Tibial artery (tissue), 4 donors: ENCODE measurements around the gene GALNT10.
A peak's percentile ranks its signal among the peaks of the same experiment; 100 is the strongest.

ENCODE experiments used
- DNase-seq, 2 donors: peaks; one replicate each; pipeline ENCODE4 v3.0.0-alpha.2; 2019
- H3K27ac ChIP-seq, 2 donors: fragments of 200-600 bp; sonication (generic) in 1 of 2; 1 replicate in 1 of 2; 2 replicates in 1 of 2; pipeline ENCODE4 v1.5.1; 2018 to 2019; ENCODE audit warnings: mild to moderate bottlenecking in 1 of 2
- H3K27me3 ChIP-seq, 2 donors: fragments of 200-600 bp; sonication (generic) in 1 of 2; one replicate each; pipeline versions ENCODE4 v1.5.1 to v1.6.0; 2016 to 2019
- H3K36me3 ChIP-seq, 3 donors: fragments of 200-600 bp; sonication (generic) in 2 of 3; one replicate each; pipeline ENCODE4 v1.5.1; 2016 to 2019; ENCODE audit warnings: mild to moderate bottlenecking in 2 of 3
- H3K4me1 ChIP-seq, 4 donors: fragments of 200-600 bp; sonication (generic) in 2 of 4; 1 replicate in 3 of 4; 2 replicates in 1 of 4; pipeline ENCODE4 v1.5.1; 2016 to 2019
- H3K4me3 ChIP-seq, 2 donors: fragments of 200-600 bp; sonication (generic) in 1 of 2; 1 replicate in 1 of 2; 2 replicates in 1 of 2; pipeline ENCODE4 v1.5.1; 2018 to 2019; ENCODE audit warnings: mild to moderate bottlenecking in 2 of 2
- H3K9me3 ChIP-seq, 3 donors: fragments of 200-600 bp; sonication (generic) in 1 of 3; one replicate each; pipeline ENCODE4 v1.5.1; 2016 to 2019
- CTCF ChIP-seq, 2 experiments: fragments of 200-600 bp in 1 of 2; fragments of 450-650 bp in 1 of 2; IDR thresholded peaks; one replicate each; pipeline ENCODE4 v1.5.1; 2017 to 2019; ENCODE audit warnings: antibody characterized with exemption in 2 of 2, mild to moderate bottlenecking in 1 of 2, moderate library complexity in 1 of 2
- intact Hi-C: fragments of 100-400 bp; cut with DNase I; formaldehyde crosslinking; loops from one replicate; pipeline ENCODE4 v1.15.0; 2023; ENCODE audit warnings: low total_unique reads

Gene GALNT10

GRCh38 chr5:154395407-154396106 is 205.0 kb downstream of the GALNT10 start:
- peaks cover 0 to 17% (median 13%) of the 10 kb centered on the region in 3 donors for H3K36me3 ChIP-seq
- intact Hi-C loops: no loop called here
- no peak overlapping the region for H3K27ac ChIP-seq
- no peaks in the 10 kb centered on the region for H3K4me1 ChIP-seq
- TF ChIP-seq CTCF (IDR thresholded peaks at IDR 0.05): no peak
- H3K27me3 ChIP-seq: no peaks in the 10 kb centered on the region
- peak in 1 of 2 donors; percentile 40 for DNase-seq
- H3K9me3 ChIP-seq: no peaks in the 10 kb centered on the region
- no peak overlapping the region for H3K4me3 ChIP-seq

- Histone ChIP-seq H3K4me3 (no peak overlapping the region), H3K9me3 (no peaks in the 10 kb centered on the region), H3K36me3 (peaks cover 0 to 13% (median 9%) of the 10 kb centered on the region in 3 donors), H3K27ac (no peak overlapping the region), H3K27me3 (no peaks in the 10 kb centered on the region), H3K4me1 (no peaks in the 10 kb centered on the region)
- TF ChIP-seq CTCF (IDR thresholded peaks at IDR 0.05): no peak
- intact Hi-C loops: no loop called here
- DNase-seq: no peak
These were observed 205.6 kb downstream of the GALNT10 start for GRCh38 chr5:154396128-154396527.

- peak in 1 of 2 donors; percentile 50 for DNase-seq
- H3K4me1 ChIP-seq: no peaks in the 10 kb centered on the region
- no peaks in the 10 kb centered on the region for H3K27me3 ChIP-seq
- TF ChIP-seq CTCF (IDR thresholded peaks at IDR 0.05): no peak
- intact Hi-C loops: no loop called here
- H3K4me3 ChIP-seq: no peak overlapping the region
- H3K9me3 ChIP-seq: no peaks in the 10 kb centered on the region
- peaks cover 0 to 6% (median 0%) of the 10 kb centered on the region in 3 donors for H3K36me3 ChIP-seq
- no peak overlapping the region for H3K27ac ChIP-seq
These were observed 207.3 kb downstream of the GALNT10 start for GRCh38 chr5:154397652-154398406.

- H3K4me3 ChIP-seq: no peak overlapping the region
- H3K4me1 ChIP-seq: peaks cover 0 to 11% (median 4%) of the 10 kb centered on the region in 4 donors
- H3K27ac ChIP-seq: no peak overlapping the region
- DNase-seq: peak in 1 of 2 donors; percentile 45
- no peaks in the 10 kb centered on the region for H3K9me3 ChIP-seq
- TF ChIP-seq CTCF (IDR thresholded peaks at IDR 0.05): no peak
- intact Hi-C loops: loop anchor here (10.0 kb wide), 1 partner anchor 216 kb away; no protein-coding TSS in a partner anchor
- H3K27me3 ChIP-seq: no peaks in the 10 kb centered on the region
- H3K36me3 ChIP-seq: no peaks in the 10 kb centered on the region
These were observed 210.1 kb downstream of the GALNT10 start for GRCh38 chr5:154400678-154401077.

GRCh38 chr5:154401355-154401754 is 210.8 kb downstream of the GALNT10 start:
- Histone ChIP-seq H3K36me3 (no peaks in the 10 kb centered on the region), H3K27ac (no peak overlapping the region), H3K27me3 (no peaks in the 10 kb centered on the region), H3K9me3 (no peaks in the 10 kb centered on the region), H3K4me1 (peaks cover 0 to 11% (median 4%) of the 10 kb centered on the region in 4 donors), H3K4me3 (no peak overlapping the region)
- intact Hi-C loops: loop anchor here (10.0 kb wide), 1 partner anchor 217 kb away; no protein-coding TSS in a partner anchor
- DNase-seq: no peak
- no peak for TF ChIP-seq CTCF (IDR thresholded peaks at IDR 0.05)
